HEK293 (cell line): Measurements from ENCODE around the gene AMN.

ENCODE experiments used
- CTCF ChIA-PET: fragments of 350-600 bp; formaldehyde crosslinking; extraction: SDS; loops from one replicate; lab custom pipeline; 2021; ENCODE audit warnings: antibody characterized with exemption; lab: Yijun Ruan, JAX
- POLR2A ChIA-PET: fragments of 300-600 bp; formaldehyde crosslinking; extraction: SDS; loops from one replicate; lab custom pipeline; 2020; ENCODE audit warnings: antibody characterized with exemption, inconsistent platforms; lab: Yijun Ruan, JAX
- H3K27ac ChIP-seq: fragments of 200-500 bp; sonication (Bioruptor generic); 2 replicates; pipeline ENCODE4 v1.5.1; 2014; ENCODE audit warnings: low read depth, low read length, control low read depth, inconsistent platforms; ENCODE audit errors: extremely low read depth
- H3K36me3 ChIP-seq, 2 experiments: fragments of 200-500 bp in 1 of 2; sonication (Bioruptor generic) in 1 of 2; 1 replicate in 1 of 2; 2 replicates in 1 of 2; pipeline ENCODE4 v1.5.1; 2014 to 2017; ENCODE audit warnings: inconsistent platforms in 2 of 2, low read length in 2 of 2; ENCODE audit not compliant: control insufficient read depth in 2 of 2, insufficient read depth in 1 of 2
- H3K4me1 ChIP-seq: fragments of 200-500 bp; sonication (Bioruptor generic); 2 replicates; pipeline ENCODE4 v1.5.1; 2014; ENCODE audit warnings: mild to moderate bottlenecking, low read length, inconsistent platforms; ENCODE audit not compliant: control insufficient read depth, insufficient read depth
- H3K4me3 ChIP-seq: 2 replicates; pipeline ENCODE4 v1.5.1; 2011; ENCODE audit warnings: low read depth, mild to moderate bottlenecking, control low read depth, low read length, moderate library complexity
- H3K9me3 ChIP-seq: fragments of 200-500 bp; sonication (Bioruptor generic); 2 replicates; pipeline ENCODE4 v1.5.1; 2014; ENCODE audit warnings: low read depth, low read length, inconsistent platforms; ENCODE audit not compliant: control insufficient read depth, insufficient read depth
- SCRT2 ChIP-seq: fragments of 450-650 bp; formaldehyde crosslinking; IDR thresholded peaks from 2 replicates; pipeline ENCODE4 v1.5.1; 2016; ENCODE audit warnings: missing biosample characterization, missing genetic modification characterization
- ZBTB17 ChIP-seq: fragments of 450-650 bp; formaldehyde crosslinking; IDR thresholded peaks from 2 replicates; pipeline ENCODE4 v1.5.1; 2016; ENCODE audit warnings: missing biosample characterization, missing genetic modification characterization
- ZBTB48 ChIP-seq: fragments of 450-650 bp; formaldehyde crosslinking; IDR thresholded peaks from 2 replicates; pipeline ENCODE4 v1.5.1; 2016; ENCODE audit warnings: missing biosample characterization, missing genetic modification characterization
- ZFP69B ChIP-seq: fragments of 450-650 bp; formaldehyde crosslinking; IDR thresholded peaks from 2 replicates; pipeline ENCODE4 v1.5.1; 2016; ENCODE audit warnings: missing biosample characterization, missing genetic modification characterization
- ZNF350 ChIP-seq: fragments of 450-650 bp; formaldehyde crosslinking; IDR thresholded peaks from 2 replicates; pipeline ENCODE4 v1.5.0; 2017; ENCODE audit warnings: missing biosample characterization, mild to moderate bottlenecking, missing genetic modification characterization
- ZNF354C ChIP-seq: fragments of 450-650 bp; formaldehyde crosslinking; IDR thresholded peaks from 2 replicates; pipeline ENCODE4 v1.5.1; 2016; ENCODE audit warnings: missing biosample characterization, missing genetic modification characterization, low read depth, borderline replicate concordance
- ZNF658 ChIP-seq: fragments of 450-650 bp; formaldehyde crosslinking; IDR thresholded peaks from 2 replicates; pipeline ENCODE4; 2016; ENCODE audit warnings: missing biosample characterization, missing genetic modification characterization
- TF ChIP-seq, protein P1 (sequence below): fragments of 450-650 bp; formaldehyde crosslinking; conservative IDR thresholded peaks from 2 replicates; pipeline ENCODE4 v1.5.1; 2016; ENCODE audit warnings: low read depth, missing biosample characterization, missing genetic modification characterization
- TF ChIP-seq, protein P2 (sequence below): fragments of 450-650 bp; formaldehyde crosslinking; IDR thresholded peaks from 2 replicates; pipeline ENCODE4 v1.5.1; 2017; ENCODE audit warnings: missing biosample characterization, missing genetic modification characterization
- TF ChIP-seq, protein P3 (sequence below): fragments of 450-650 bp; IDR thresholded peaks from 2 replicates; pipeline ENCODE4 v1.5.1; 2018; ENCODE audit warnings: missing biosample characterization, mild to moderate bottlenecking, missing genetic modification characterization
- TF ChIP-seq, protein P4 (sequence below): fragments of 450-650 bp; formaldehyde crosslinking; IDR thresholded peaks from 2 replicates; pipeline ENCODE4 v1.5.1; 2016; ENCODE audit warnings: missing biosample characterization, missing genetic modification characterization
- TF ChIP-seq, protein P5 (sequence below): fragments of 450-650 bp; formaldehyde crosslinking; IDR thresholded peaks from 2 replicates; pipeline ENCODE4 v1.5.1; 2016; ENCODE audit warnings: missing biosample characterization, missing genetic modification characterization
- TF ChIP-seq, protein P6 (sequence below): fragments of 450-650 bp; formaldehyde crosslinking; IDR thresholded peaks from 2 replicates; pipeline ENCODE4 v1.5.1; 2017; ENCODE audit warnings: missing biosample characterization, missing genetic modification characterization

The AMN gene

DNA sequence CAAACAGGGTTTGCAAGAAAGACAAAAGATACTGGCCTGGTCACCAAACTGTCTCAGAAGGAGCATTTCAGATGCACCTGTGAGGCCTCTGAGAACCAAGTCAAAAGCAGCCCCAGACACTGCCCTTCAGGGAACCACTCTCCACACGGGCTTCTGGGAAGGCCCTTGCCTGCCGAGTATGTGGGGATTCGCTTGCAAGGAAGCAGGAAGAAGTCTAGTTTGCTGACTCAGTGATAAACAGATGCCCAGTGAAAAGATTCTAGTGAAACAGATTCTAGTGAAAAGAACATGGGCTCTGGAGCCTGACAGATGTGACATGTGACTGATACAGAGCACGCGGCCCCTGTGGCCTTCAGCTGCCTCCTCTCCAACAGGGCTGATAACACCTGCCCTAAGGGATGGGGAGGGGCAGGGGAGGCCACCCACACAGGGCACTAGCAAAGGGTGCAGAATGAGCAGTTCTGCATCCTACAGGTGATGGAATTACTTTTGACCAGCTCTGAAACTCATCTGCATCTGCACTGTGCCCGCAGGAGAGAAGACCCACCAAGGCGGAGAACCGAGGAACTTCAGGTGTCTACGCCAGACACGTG is 19.1 kb downstream of the AMN start:
- no peak overlapping the region for H3K27ac ChIP-seq
- no peaks in the 10 kb centered on the region for H3K4me1 ChIP-seq
- H3K36me3 ChIP-seq = peaks cover 4 to 89% of the 10 kb centered on the region in 2 experiments; a peak in 2 of 3 replicates
- TF ChIP-seq ZBTB17 (no peak), ZNF354C (tag by site-specific recombination) (no peak), ZNF658 (tag by site-specific recombination) (no peak), ZNF350 (tag by site-specific recombination) (no peak), ZBTB48 (tag by site-specific recombination) (no peak), SCRT2 (tag by site-specific recombination) (no peak), ZFP69B (no peak)
- TF ChIP-seq, protein P1, sequence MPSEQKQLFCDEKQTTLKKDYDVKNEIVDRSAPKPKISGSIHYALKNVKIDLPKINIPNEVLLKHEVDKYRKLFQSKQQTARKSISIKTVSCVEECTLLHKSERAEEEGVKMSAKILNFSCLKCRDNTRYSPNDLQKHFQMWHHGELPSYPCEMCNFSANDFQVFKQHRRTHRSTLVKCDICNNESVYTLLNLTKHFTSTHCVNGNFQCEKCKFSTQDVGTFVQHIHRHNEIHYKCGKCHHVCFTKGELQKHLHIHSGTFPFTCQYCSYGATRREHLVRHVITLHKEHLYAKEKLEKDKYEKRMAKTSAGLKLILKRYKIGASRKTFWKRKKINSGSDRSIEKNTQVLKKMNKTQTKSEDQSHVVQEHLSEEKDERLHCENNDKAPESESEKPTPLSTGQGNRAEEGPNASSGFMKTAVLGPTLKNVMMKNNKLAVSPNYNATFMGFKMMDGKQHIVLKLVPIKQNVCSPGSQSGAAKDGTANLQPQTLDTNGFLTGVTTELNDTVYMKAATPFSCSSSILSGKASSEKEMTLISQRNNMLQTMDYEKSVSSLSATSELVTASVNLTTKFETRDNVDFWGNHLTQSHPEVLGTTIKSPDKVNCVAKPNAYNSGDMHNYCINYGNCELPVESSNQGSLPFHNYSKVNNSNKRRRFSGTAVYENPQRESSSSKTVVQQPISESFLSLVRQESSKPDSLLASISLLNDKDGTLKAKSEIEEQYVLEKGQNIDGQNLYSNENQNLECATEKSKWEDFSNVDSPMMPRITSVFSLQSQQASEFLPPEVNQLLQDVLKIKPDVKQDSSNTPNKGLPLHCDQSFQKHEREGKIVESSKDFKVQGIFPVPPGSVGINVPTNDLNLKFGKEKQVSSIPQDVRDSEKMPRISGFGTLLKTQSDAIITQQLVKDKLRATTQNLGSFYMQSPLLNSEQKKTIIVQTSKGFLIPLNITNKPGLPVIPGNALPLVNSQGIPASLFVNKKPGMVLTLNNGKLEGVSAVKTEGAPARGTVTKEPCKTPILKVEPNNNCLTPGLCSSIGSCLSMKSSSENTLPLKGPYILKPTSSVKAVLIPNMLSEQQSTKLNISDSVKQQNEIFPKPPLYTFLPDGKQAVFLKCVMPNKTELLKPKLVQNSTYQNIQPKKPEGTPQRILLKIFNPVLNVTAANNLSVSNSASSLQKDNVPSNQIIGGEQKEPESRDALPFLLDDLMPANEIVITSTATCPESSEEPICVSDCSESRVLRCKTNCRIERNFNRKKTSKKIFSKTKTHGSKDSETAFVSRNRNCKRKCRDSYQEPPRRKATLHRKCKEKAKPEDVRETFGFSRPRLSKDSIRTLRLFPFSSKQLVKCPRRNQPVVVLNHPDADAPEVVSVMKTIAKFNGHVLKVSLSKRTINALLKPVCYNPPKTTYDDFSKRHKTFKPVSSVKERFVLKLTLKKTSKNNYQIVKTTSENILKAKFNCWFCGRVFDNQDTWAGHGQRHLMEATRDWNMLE (tag by site-specific recombination) = no peak
- TF ChIP-seq, protein P2, sequence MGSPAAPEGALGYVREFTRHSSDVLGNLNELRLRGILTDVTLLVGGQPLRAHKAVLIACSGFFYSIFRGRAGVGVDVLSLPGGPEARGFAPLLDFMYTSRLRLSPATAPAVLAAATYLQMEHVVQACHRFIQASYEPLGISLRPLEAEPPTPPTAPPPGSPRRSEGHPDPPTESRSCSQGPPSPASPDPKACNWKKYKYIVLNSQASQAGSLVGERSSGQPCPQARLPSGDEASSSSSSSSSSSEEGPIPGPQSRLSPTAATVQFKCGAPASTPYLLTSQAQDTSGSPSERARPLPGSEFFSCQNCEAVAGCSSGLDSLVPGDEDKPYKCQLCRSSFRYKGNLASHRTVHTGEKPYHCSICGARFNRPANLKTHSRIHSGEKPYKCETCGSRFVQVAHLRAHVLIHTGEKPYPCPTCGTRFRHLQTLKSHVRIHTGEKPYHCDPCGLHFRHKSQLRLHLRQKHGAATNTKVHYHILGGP (tag by site-specific recombination) = no peak
- TF ChIP-seq, protein P3, sequence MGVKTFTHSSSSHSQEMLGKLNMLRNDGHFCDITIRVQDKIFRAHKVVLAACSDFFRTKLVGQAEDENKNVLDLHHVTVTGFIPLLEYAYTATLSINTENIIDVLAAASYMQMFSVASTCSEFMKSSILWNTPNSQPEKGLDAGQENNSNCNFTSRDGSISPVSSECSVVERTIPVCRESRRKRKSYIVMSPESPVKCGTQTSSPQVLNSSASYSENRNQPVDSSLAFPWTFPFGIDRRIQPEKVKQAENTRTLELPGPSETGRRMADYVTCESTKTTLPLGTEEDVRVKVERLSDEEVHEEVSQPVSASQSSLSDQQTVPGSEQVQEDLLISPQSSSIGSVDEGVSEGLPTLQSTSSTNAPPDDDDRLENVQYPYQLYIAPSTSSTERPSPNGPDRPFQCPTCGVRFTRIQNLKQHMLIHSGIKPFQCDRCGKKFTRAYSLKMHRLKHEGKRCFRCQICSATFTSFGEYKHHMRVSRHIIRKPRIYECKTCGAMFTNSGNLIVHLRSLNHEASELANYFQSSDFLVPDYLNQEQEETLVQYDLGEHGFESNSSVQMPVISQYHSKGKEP = no peak
- TF ChIP-seq, protein P4, sequence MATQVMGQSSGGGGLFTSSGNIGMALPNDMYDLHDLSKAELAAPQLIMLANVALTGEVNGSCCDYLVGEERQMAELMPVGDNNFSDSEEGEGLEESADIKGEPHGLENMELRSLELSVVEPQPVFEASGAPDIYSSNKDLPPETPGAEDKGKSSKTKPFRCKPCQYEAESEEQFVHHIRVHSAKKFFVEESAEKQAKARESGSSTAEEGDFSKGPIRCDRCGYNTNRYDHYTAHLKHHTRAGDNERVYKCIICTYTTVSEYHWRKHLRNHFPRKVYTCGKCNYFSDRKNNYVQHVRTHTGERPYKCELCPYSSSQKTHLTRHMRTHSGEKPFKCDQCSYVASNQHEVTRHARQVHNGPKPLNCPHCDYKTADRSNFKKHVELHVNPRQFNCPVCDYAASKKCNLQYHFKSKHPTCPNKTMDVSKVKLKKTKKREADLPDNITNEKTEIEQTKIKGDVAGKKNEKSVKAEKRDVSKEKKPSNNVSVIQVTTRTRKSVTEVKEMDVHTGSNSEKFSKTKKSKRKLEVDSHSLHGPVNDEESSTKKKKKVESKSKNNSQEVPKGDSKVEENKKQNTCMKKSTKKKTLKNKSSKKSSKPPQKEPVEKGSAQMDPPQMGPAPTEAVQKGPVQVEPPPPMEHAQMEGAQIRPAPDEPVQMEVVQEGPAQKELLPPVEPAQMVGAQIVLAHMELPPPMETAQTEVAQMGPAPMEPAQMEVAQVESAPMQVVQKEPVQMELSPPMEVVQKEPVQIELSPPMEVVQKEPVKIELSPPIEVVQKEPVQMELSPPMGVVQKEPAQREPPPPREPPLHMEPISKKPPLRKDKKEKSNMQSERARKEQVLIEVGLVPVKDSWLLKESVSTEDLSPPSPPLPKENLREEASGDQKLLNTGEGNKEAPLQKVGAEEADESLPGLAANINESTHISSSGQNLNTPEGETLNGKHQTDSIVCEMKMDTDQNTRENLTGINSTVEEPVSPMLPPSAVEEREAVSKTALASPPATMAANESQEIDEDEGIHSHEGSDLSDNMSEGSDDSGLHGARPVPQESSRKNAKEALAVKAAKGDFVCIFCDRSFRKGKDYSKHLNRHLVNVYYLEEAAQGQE (tag by site-specific recombination) = no peak
- TF ChIP-seq, protein P5, sequence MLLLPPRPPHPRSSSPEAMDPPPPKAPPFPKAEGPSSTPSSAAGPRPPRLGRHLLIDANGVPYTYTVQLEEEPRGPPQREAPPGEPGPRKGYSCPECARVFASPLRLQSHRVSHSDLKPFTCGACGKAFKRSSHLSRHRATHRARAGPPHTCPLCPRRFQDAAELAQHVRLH = no peak
- TF ChIP-seq, protein P6, sequence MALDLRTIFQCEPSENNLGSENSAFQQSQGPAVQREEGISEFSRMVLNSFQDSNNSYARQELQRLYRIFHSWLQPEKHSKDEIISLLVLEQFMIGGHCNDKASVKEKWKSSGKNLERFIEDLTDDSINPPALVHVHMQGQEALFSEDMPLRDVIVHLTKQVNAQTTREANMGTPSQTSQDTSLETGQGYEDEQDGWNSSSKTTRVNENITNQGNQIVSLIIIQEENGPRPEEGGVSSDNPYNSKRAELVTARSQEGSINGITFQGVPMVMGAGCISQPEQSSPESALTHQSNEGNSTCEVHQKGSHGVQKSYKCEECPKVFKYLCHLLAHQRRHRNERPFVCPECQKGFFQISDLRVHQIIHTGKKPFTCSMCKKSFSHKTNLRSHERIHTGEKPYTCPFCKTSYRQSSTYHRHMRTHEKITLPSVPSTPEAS (tag by site-specific recombination) = no peak
- CTCF ChIA-PET = no interaction called here
- H3K4me3 ChIP-seq = no peak overlapping the region
- POLR2A ChIA-PET = no interaction called here
- H3K9me3 ChIP-seq = no peaks in the 10 kb centered on the region
